GM19025 (cell line): ENCODE measurements around the gene ZNF483.
"Not testable (repeated sequence)": the region's sequence is repeated elsewhere in the genome, so short reads cannot be mapped to it uniquely, and the experiment has no call there.

ENCODE experiments used
- ATAC-seq: cut with Tn5 transposase; IDR thresholded peaks from one replicate; pipeline ENCODE4 v1.9.1; 2021; ENCODE audit warnings: mild to moderate bottlenecking, low read depth, moderate library complexity; ENCODE audit not compliant: unreplicated experiment

The ZNF483 gene

GRCh38 chr9:111604054-111604615, 79.2 kb downstream of the ZNF483 start:
- no peak for ATAC-seq

GRCh38 chr9:111605041-111605559, 80.1 kb downstream of the ZNF483 start:
- ATAC-seq, result no peak

- no peak for ATAC-seq
These were observed 85.2 kb downstream of the ZNF483 start for GRCh38 chr9:111610149-111610548.

- no peak for ATAC-seq
These were observed 85.9 kb downstream of the ZNF483 start for GRCh38 chr9:111610845-111611244.

GRCh38 chr9:111613436-111614040, 88.6 kb downstream of the ZNF483 start:
- ATAC-seq, result no peak

- ATAC-seq, result no peak
These were observed 90.9 kb downstream of the ZNF483 start for GRCh38 chr9:111615928-111616327.

GRCh38 chr9:111617349-111617748, 92.4 kb downstream of the ZNF483 start:
- not testable (repeated sequence) for ATAC-seq

- ATAC-seq, result no peak
These were observed 97.0 kb downstream of the ZNF483 start for GRCh38 chr9:111621895-111622480.

- no peak for ATAC-seq
These were observed 97.6 kb downstream of the ZNF483 start for GRCh38 chr9:111622626-111623025.
